Mucosa of descending colon (tissue), 3 donors: ENCODE measurements around the gene VPREB3. TPM values are rescaled to one million over a fixed set of nuclear protein-coding genes. Genes with fewer than 3 reads are reported as not detected.

Experiments
- ATAC-seq: fragments of 200-7000 bp; cut with Tn5 transposase; one replicate; pipeline ENCODE4 v1.9.1; 2020; ENCODE audit warnings: mild to moderate bottlenecking, moderate library complexity
- DNase-seq, 3 donors: peaks; one replicate each; pipeline ENCODE4 v3.0.0-alpha.2; 2020
- H3K36me3 ChIP-seq: fragments of 200-600 bp; one replicate; pipeline ENCODE4 v1.8.0; 2021; ENCODE audit warnings: low read depth, mild to moderate bottlenecking
- H3K4me1 ChIP-seq: fragments of 200-600 bp; one replicate; pipeline ENCODE4 v1.8.0; 2021; ENCODE audit warnings: low read depth, mild to moderate bottlenecking
- H3K4me3 ChIP-seq: fragments of 200-600 bp; one replicate; pipeline ENCODE4 v1.8.0; 2021; ENCODE audit warnings: mild to moderate bottlenecking
- H3K9me3 ChIP-seq: fragments of 200-600 bp; one replicate; pipeline ENCODE4 v1.8.0; 2021; ENCODE audit warnings: mild to moderate bottlenecking
- CTCF ChIP-seq: fragments of 200-600 bp; IDR thresholded peaks from one replicate; pipeline ENCODE4 v1.8.0; 2022; ENCODE audit warnings: antibody characterized with exemption, mild to moderate bottlenecking
- intact Hi-C, 2 donors: fragments of 100-400 bp; cut with DNase I in 1 of 2; cut with micrococcal nuclease in 1 of 2; formaldehyde crosslinking; loops; one replicate each; pipeline versions ENCODE4 v1.11.0 to v1.11.1; 2022; cut with DNase I, micrococcal nuclease
- total RNA-seq, 3 donors: library from RNA; stranded (reverse); fragmentation: NEBNext Ultra II Directional in 2 of 3; extraction: Animal tissue kit (Norgen Biotek cat#: 25700) in 2 of 3; gene quantifications; one replicate each; pipeline versions ENCODE4 v1.2.1 to v1.2.4, GENCODE V29; 2021 to 2023
- donor health status: DM: no; HTN: no; CAD: no; lungs with moderate emphysema.
- donor health status: DM: no; HTN: no; CAD: no.
- donor health status: DM: no; HTN: yes; CAD: no.

VPREB3 gene
- total RNA-seq, 3 donors from 2014 or later, result 0.79 to 1.8 (median 1.2) TPM

GRCh38 chr22:23790819-23791737, 36.9 kb upstream of the VPREB3 start:
- no peaks in the 10 kb centered on the region for H3K9me3 ChIP-seq
- TF ChIP-seq CTCF, result no peak
- H3K4me3 ChIP-seq, result no peak overlapping the region
- intact Hi-C loops, result no loop called here
- ATAC-seq (no peak), DNase-seq (peak in 2 of 3 donors; percentile 7 to 34)
- H3K36me3 ChIP-seq, result peaks cover 5% of the 10 kb centered on the region
- peaks cover 13% of the 10 kb centered on the region for H3K4me1 ChIP-seq

GRCh38 chr22:23789638-23790037, 35.4 kb upstream of the VPREB3 start:
- H3K4me1 ChIP-seq, result peaks cover 15% of the 10 kb centered on the region
- ATAC-seq (no peak), DNase-seq (peak in 1 of 3 donors; percentile 6)
- intact Hi-C loops, result no loop called here
- no peaks in the 10 kb centered on the region for H3K36me3 ChIP-seq
- no peak overlapping the region for H3K4me3 ChIP-seq
- no peak for TF ChIP-seq CTCF
- no peaks in the 10 kb centered on the region for H3K9me3 ChIP-seq

DNA sequence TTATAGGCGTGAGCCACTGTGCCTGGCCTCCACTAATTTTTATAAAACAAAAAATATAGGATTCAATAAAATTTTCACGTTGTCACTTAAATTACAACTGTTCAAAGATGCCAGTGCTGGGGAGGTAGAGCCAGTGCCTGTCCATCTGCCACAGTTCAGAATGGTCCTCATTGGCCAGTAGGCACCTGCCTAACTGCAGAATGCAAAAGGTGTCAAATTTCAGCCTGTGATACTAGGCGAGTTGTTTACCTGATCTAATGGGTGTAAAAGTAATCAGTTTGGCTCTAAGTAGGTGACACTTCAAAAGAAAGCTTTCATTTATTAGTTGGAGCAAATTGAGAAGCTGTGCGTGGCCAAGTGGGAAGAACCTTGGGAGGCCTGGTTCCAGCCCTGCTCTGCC, 34.9 kb upstream of the VPREB3 start:
- intact Hi-C loops, result no loop called here
- DNase-seq, result no peak
- Histone ChIP-seq H3K4me3 (no peak overlapping the region), H3K9me3 (no peaks in the 10 kb centered on the region), H3K4me1 (peaks cover 21% of the 10 kb centered on the region), H3K36me3 (no peaks in the 10 kb centered on the region)
- ATAC-seq, result no peak
- TF ChIP-seq CTCF, result no peak

DNA sequence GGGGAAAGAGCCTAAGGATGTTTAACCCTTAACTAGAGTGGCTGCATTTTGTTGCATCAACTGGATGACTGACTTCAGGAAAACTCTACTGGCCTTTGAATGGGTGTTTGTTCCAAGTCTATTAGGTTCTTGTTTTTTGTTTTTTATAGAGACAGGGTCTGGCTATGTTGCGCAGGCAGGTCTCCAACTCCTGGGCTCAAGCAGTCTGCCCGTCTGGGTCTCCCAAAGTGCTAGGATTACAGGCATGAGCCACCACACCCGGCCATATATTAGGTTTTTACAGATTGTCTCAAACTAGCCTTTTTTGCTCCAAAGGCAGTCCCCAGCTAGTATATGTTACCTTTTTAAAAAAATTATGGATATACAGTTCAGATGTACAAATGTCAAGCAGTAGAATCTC, 33.7 kb upstream of the VPREB3 start:
- peaks cover 30% of the 10 kb centered on the region for H3K4me1 ChIP-seq

DNA sequence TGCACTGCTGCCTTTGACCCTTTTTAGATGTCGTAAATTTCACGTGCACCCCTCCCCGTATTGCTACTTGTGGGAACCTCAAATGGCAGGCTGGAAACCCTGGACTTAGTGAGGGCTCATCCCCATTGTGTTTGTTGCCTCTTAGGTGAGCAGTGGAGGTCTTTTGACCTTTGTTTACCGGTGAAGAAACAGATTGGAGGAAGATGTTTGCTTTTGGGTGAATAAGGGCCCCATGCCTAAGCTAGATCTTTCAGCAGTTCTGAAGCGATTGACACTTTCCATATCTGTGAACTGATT, 33.3 kb upstream of the VPREB3 start:
- peaks cover 30% of the 10 kb centered on the region for H3K4me1 ChIP-seq
- ATAC-seq (peak; percentile 0), DNase-seq (no peak)
- no peaks in the 10 kb centered on the region for H3K36me3 ChIP-seq
- intact Hi-C loops, result no loop called here
- no peaks in the 10 kb centered on the region for H3K9me3 ChIP-seq
- H3K4me3 ChIP-seq, result peak overlapping the region; percentile 86
- TF ChIP-seq CTCF, result no peak

More for the DNA sequence above, 33.7 kb upstream of the VPREB3 start:
- H3K4me3 ChIP-seq, result no peak overlapping the region
- TF ChIP-seq CTCF, result no peak
- no peaks in the 10 kb centered on the region for H3K36me3 ChIP-seq
- intact Hi-C loops, result no loop called here
- H3K9me3 ChIP-seq, result no peaks in the 10 kb centered on the region
- DNase-seq (peak in 2 of 3 donors; percentile 9 to 22), ATAC-seq (no peak)
